ENCODE measurements around the gene SLC1A5. TPM values are rescaled to one million over a fixed set of nuclear protein-coding genes. Genes with fewer than 3 reads are reported as not detected.

Gene SLC1A5
- total and polyA plus RNA-seq, 2 experiments from 2014 or later: 103 to 272 TPM

GRCh38 chr19:46755853-46756543 lies 32.4 kb downstream of the SLC1A5 start:
- Histone ChIP-seq H3K27ac (ENCODE audit: low read depth) (no peak overlapping the region), H3K9me2 (ENCODE audit: insufficient read depth) (no peaks in the 10 kb centered on the region), H3K4me2 (no peak overlapping the region), H3F3A (replicated peaks; ENCODE audit: low read depth) (peaks cover 6% of the 10 kb centered on the region; the same call in 1 of the 2 replicates), H3K4me3 (no peak overlapping the region), H3K36me3 (ENCODE audit: insufficient read depth) (no peaks in the 10 kb centered on the region; the same call in 1 of the 2 replicates), H3K4me1 (ENCODE audit: insufficient read depth) (peaks cover 5% of the 10 kb centered on the region; the same call in 1 of the 2 replicates), H4K20me1 (replicated peaks; ENCODE audit: insufficient read depth) (no peaks in the 10 kb centered on the region; the same call in none of the 2 replicates), H3K27me3 (ENCODE audit: insufficient read depth) (no peaks in the 10 kb centered on the region), H2AFZ (no peak overlapping the region), H3K79me2 (replicated peaks; ENCODE audit: insufficient read depth) (0 out of 2 replicates have a peak, but pooled peaks cover 2% of the 10 kb centered on the region)
- TF ChIP-seq CTCF (conservative IDR thresholded peaks at IDR 0.05; ENCODE audit: low read depth in 2 of 2) (no peak), JUNB (IDR thresholded peaks at IDR 0.05; ENCODE audit: unreplicated experiment) (no peak), ZNF114 (CRISPR knock-in tag; IDR thresholded peaks at IDR 0.05) (no peak), ZNF331 (CRISPR knock-in tag; IDR thresholded peaks at IDR 0.05; ENCODE audit: low read depth) (no peak), CREB1 (CRISPR knock-in tag; IDR thresholded peaks at IDR 0.05; ENCODE audit: low read depth) (no peak), NANOG (IDR thresholded peaks at IDR 0.05; ENCODE audit: borderline replicate concordance) (no peak), EZH2 (IDR thresholded peaks at IDR 0.05; ENCODE audit: low read depth, unreplicated experiment) (no peak), ETS1 (IDR thresholded peaks at IDR 0.05) (no peak), EZH2phosphoT487 (IDR thresholded peaks at IDR 0.05; ENCODE audit: unreplicated experiment) (no peak), POLR2AphosphoS5 (IDR thresholded peaks at IDR 0.05; ENCODE audit: low read depth) (no peak), STAT1 (IDR thresholded peaks at IDR 0.05; ENCODE audit: unreplicated experiment) (no peak)
- TF ChIP-seq, protein P1, sequence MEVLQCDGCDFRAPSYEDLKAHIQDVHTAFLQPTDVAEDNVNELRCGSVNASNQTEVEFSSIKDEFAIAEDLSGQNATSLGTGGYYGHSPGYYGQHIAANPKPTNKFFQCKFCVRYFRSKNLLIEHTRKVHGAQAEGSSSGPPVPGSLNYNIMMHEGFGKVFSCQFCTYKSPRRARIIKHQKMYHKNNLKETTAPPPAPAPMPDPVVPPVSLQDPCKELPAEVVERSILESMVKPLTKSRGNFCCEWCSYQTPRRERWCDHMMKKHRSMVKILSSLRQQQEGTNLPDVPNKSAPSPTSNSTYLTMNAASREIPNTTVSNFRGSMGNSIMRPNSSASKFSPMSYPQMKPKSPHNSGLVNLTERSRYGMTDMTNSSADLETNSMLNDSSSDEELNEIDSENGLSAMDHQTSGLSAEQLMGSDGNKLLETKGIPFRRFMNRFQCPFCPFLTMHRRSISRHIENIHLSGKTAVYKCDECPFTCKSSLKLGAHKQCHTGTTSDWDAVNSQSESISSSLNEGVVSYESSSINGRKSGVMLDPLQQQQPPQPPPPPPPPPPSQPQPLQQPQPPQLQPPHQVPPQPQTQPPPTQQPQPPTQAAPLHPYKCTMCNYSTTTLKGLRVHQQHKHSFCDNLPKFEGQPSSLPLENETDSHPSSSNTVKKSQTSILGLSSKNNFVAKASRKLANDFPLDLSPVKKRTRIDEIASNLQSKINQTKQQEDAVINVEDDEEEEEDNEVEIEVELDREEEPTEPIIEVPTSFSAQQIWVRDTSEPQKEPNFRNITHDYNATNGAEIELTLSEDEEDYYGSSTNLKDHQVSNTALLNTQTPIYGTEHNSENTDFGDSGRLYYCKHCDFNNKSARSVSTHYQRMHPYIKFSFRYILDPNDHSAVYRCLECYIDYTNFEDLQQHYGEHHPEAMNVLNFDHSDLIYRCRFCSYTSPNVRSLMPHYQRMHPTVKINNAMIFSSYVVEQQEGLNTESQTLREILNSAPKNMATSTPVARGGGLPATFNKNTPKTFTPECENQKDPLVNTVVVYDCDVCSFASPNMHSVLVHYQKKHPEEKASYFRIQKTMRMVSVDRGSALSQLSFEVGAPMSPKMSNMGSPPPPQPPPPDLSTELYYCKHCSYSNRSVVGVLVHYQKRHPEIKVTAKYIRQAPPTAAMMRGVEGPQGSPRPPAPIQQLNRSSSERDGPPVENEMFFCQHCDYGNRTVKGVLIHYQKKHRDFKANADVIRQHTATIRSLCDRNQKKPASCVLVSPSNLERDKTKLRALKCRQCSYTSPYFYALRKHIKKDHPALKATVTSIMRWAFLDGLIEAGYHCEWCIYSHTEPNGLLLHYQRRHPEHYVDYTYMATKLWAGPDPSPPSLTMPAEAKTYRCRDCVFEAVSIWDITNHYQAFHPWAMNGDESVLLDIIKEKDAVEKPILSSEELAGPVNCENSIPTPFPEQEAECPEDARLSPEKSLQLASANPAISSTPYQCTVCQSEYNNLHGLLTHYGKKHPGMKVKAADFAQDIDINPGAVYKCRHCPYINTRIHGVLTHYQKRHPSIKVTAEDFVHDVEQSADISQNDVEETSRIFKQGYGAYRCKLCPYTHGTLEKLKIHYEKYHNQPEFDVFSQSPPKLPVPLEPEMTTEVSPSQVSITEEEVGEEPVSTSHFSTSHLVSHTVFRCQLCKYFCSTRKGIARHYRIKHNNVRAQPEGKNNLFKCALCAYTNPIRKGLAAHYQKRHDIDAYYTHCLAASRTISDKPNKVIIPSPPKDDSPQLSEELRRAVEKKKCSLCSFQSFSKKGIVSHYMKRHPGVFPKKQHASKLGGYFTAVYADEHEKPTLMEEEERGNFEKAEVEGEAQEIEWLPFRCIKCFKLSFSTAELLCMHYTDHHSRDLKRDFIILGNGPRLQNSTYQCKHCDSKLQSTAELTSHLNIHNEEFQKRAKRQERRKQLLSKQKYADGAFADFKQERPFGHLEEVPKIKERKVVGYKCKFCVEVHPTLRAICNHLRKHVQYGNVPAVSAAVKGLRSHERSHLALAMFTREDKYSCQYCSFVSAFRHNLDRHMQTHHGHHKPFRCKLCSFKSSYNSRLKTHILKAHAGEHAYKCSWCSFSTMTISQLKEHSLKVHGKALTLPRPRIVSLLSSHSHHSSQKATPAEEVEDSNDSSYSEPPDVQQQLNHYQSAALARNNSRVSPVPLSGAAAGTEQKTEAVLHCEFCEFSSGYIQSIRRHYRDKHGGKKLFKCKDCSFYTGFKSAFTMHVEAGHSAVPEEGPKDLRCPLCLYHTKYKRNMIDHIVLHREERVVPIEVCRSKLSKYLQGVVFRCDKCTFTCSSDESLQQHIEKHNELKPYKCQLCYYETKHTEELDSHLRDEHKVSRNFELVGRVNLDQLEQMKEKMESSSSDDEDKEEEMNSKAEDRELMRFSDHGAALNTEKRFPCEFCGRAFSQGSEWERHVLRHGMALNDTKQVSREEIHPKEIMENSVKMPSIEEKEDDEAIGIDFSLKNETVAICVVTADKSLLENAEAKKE (CRISPR knock-in tag; IDR thresholded peaks at IDR 0.05): no peak
- TF ChIP-seq, protein P2, sequence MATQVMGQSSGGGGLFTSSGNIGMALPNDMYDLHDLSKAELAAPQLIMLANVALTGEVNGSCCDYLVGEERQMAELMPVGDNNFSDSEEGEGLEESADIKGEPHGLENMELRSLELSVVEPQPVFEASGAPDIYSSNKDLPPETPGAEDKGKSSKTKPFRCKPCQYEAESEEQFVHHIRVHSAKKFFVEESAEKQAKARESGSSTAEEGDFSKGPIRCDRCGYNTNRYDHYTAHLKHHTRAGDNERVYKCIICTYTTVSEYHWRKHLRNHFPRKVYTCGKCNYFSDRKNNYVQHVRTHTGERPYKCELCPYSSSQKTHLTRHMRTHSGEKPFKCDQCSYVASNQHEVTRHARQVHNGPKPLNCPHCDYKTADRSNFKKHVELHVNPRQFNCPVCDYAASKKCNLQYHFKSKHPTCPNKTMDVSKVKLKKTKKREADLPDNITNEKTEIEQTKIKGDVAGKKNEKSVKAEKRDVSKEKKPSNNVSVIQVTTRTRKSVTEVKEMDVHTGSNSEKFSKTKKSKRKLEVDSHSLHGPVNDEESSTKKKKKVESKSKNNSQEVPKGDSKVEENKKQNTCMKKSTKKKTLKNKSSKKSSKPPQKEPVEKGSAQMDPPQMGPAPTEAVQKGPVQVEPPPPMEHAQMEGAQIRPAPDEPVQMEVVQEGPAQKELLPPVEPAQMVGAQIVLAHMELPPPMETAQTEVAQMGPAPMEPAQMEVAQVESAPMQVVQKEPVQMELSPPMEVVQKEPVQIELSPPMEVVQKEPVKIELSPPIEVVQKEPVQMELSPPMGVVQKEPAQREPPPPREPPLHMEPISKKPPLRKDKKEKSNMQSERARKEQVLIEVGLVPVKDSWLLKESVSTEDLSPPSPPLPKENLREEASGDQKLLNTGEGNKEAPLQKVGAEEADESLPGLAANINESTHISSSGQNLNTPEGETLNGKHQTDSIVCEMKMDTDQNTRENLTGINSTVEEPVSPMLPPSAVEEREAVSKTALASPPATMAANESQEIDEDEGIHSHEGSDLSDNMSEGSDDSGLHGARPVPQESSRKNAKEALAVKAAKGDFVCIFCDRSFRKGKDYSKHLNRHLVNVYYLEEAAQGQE (IDR thresholded peaks at IDR 0.05; ENCODE audit: unreplicated experiment): no peak
- H3K4me1 Mint-ChIP-seq: peaks cover 11% of the 10 kb centered on the region
- H3K36me3 Mint-ChIP-seq (ENCODE audit: low read depth): peaks cover 41% of the 10 kb centered on the region
- ATAC-seq: no peak
- H3K27ac Mint-ChIP-seq: no peak overlapping the region
- H3K27me3 Mint-ChIP-seq (ENCODE audit: insufficient read depth, low read depth, poor library complexity): peaks cover 10% of the 10 kb centered on the region
- H3K4me3 Mint-ChIP-seq: no peak overlapping the region
- H3K9me3 Mint-ChIP-seq: no peaks in the 10 kb centered on the region; the same call in 2 of the 3 replicates
- no peak for DNase-seq (ENCODE audit: low spot score)
